Measurements from ENCODE around the gene CTDSP2.

Gene CTDSP2

DNA sequence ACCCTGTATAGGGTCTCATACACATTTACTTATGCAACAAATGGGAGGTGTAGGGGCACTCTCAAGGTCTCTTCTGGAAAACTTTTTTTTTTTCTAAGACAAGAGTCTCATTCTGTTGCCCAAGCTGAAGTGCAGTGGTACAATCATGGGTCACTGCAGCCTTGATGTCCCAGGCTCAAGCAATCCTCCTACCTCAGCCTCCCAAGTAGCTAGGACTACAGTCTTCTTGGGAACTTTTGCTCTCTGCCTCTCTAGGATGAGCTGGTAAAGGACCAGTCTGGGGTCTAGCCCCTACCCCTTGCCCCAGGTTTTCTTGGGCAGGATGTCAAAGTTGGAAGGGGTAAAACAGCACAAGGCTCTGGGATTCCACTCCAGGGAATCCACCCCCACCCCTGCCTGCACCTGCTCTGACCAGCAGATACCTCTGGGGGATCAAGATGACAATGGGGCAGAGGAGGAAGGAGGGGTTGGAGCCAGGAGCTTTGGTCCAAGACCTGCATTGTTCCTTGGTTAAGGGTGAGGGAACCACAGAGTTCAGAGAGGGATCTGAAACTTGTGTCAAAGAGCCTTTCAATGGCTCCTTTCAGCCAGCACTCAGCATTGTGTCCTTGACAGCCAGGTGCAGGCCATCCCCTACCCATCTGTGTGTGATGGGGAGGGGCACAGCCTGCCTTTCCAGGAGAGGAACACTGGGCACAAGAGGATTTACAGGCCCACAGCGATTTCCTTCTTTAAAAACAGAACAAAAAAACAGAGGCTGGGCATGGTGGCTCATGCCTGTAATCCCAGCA lies 12.2 kb downstream of the CTDSP2 start:
- Histone ChIP-seq H3K27me3 (replicated peaks) (no peaks in the 10 kb centered on the region), H3K27ac (no peak overlapping the region), H3K4me3 (ENCODE audit: low read depth, low read length) (no peak overlapping the region), H3K36me3 (replicated peaks) (no peaks in the 10 kb centered on the region)
- in situ Hi-C loops (cut with HindIII; ENCODE audit: low pct_ligation_motif_present, low sequenced_read_pairs) = no loop called here
- no peak for TF ChIP-seq CTCF (IDR thresholded peaks at IDR 0.05; ENCODE audit: low read depth, low read length, missing control alignments)
- no peak for DNase-seq

DNA sequence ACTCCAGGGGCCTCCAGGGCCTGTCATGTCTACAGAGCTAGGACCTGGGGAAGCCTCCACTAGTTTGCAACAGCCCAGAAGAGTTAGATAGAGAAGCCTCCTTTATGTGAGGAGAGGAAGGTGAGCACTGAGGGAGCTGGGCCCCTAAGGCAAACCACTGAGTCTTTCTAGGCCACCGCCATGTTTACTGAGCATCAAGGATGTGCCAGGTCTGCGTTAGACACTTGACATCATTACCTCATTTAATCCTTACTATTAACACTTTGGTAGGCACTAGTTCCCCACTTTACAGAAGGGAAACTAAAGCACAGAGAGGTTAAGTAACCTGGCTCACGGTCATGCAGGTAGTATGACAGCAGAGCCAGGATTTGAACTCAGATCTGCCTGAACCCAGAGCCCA lies 12.9 kb downstream of the CTDSP2 start:
- in situ Hi-C loops (cut with HindIII; ENCODE audit: low pct_ligation_motif_present, low sequenced_read_pairs) = no loop called here
- H3K36me3 ChIP-seq (replicated peaks) = peaks cover 4% of the 10 kb centered on the region
- H3K4me3 ChIP-seq (ENCODE audit: low read depth, low read length) = no peak overlapping the region
- TF ChIP-seq CTCF (IDR thresholded peaks at IDR 0.05; ENCODE audit: low read depth, low read length, missing control alignments) = no peak
- no peak for DNase-seq
- H3K27ac ChIP-seq = no peak overlapping the region
- H3K27me3 ChIP-seq (replicated peaks) = no peaks in the 10 kb centered on the region

GRCh38 chr12:57832966-57833365 lies 13.6 kb downstream of the CTDSP2 start:
- no peak overlapping the region for H3K27ac ChIP-seq
- no peak for TF ChIP-seq CTCF (IDR thresholded peaks at IDR 0.05; ENCODE audit: low read depth, low read length, missing control alignments)
- H3K36me3 ChIP-seq (replicated peaks) = peaks cover 9% of the 10 kb centered on the region
- no peak for DNase-seq
- H3K27me3 ChIP-seq (replicated peaks) = no peaks in the 10 kb centered on the region
- in situ Hi-C loops (cut with HindIII; ENCODE audit: low pct_ligation_motif_present, low sequenced_read_pairs) = no loop called here
- no peak overlapping the region for H3K4me3 ChIP-seq (ENCODE audit: low read depth, low read length)

- no peak overlapping the region for H3K4me3 ChIP-seq (ENCODE audit: low read depth, low read length)
- no peak for TF ChIP-seq CTCF (IDR thresholded peaks at IDR 0.05; ENCODE audit: low read depth, low read length, missing control alignments)
- DNase-seq = no peak
- no peaks in the 10 kb centered on the region for H3K27me3 ChIP-seq (replicated peaks)
- in situ Hi-C loops (cut with HindIII; ENCODE audit: low pct_ligation_motif_present, low sequenced_read_pairs) = no loop called here
- no peak overlapping the region for H3K27ac ChIP-seq
- peaks cover 34% of the 10 kb centered on the region for H3K36me3 ChIP-seq (replicated peaks)
These were observed 16.1 kb downstream of the CTDSP2 start for GRCh38 chr12:57830393-57830792.

- no peak for TF ChIP-seq CTCF (IDR thresholded peaks at IDR 0.05; ENCODE audit: low read depth, low read length, missing control alignments)
- Histone ChIP-seq H3K27ac (no peak overlapping the region), H3K4me3 (ENCODE audit: low read depth, low read length) (no peak overlapping the region), H3K36me3 (replicated peaks) (peaks cover 46% of the 10 kb centered on the region), H3K27me3 (replicated peaks) (no peaks in the 10 kb centered on the region)
- in situ Hi-C loops (cut with HindIII; ENCODE audit: low pct_ligation_motif_present, low sequenced_read_pairs) = no loop called here
- no peak for DNase-seq
These were observed 17.3 kb downstream of the CTDSP2 start for GRCh38 chr12:57829025-57829777.
